Uterus (tissue), 2 donors: ENCODE data around the gene ENPEP.

Experiments
- POLR2A ChIP-seq, 2 donors: fragments of 450-650 bp; IDR thresholded peaks; one replicate each; pipeline ENCODE4 v1.6.1; 2016; ENCODE audit warnings: antibody characterized with exemption in 2 of 2, mild to moderate bottlenecking in 1 of 2, moderate library complexity in 1 of 2
- TF ChIP-seq, protein P1 (sequence below), 4 experiments: fragments of 200-600 bp in 2 of 4; fragments of 450-650 bp in 2 of 4; sonication (generic) in 2 of 4; IDR thresholded peaks; one replicate each; pipeline ENCODE4 v1.5.1; 2016 to 2019; ENCODE audit warnings: antibody characterized with exemption in 4 of 4, mild to moderate bottlenecking in 2 of 4, moderate library complexity in 1 of 4

DNA sequence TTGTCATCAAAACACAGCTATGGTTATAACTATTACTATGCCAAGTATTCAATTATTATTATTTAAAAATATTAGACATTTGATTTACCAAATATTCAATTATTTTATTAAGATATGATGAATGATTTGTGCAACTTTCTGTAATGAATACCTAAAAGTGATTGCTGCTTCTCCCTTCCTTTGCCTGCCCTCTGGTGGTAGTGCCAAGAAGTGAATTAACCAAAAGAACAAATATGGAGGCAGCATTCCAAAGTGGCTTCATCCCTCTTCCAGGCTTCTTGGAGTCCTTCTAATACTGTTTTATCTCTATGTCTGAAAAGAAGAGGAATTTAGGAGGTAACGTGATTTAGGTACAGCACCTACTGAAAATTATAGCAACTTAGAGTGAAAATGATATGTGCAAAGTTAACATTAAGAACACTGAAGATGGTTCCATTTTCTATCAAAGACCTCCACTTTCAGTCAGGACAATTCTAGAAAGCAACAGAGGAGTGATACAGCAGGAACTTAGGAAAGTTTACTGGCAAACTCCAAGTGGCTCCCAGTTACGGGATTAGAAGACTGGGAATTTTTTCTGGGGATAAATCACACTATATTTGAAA, 43.0 kb downstream of the ENPEP start:
- no peak for TF ChIP-seq POLR2A (IDR thresholded peaks at IDR 0.05)
- TF ChIP-seq, protein P1, sequence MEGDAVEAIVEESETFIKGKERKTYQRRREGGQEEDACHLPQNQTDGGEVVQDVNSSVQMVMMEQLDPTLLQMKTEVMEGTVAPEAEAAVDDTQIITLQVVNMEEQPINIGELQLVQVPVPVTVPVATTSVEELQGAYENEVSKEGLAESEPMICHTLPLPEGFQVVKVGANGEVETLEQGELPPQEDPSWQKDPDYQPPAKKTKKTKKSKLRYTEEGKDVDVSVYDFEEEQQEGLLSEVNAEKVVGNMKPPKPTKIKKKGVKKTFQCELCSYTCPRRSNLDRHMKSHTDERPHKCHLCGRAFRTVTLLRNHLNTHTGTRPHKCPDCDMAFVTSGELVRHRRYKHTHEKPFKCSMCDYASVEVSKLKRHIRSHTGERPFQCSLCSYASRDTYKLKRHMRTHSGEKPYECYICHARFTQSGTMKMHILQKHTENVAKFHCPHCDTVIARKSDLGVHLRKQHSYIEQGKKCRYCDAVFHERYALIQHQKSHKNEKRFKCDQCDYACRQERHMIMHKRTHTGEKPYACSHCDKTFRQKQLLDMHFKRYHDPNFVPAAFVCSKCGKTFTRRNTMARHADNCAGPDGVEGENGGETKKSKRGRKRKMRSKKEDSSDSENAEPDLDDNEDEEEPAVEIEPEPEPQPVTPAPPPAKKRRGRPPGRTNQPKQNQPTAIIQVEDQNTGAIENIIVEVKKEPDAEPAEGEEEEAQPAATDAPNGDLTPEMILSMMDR (IDR thresholded peaks at IDR 0.05), result peak; percentile 34 to 56 (median 48)
